ENCODE data around the gene ADGRD1.

- TF ChIP-seq TAF1 (IDR thresholded peaks at IDR 0.05; ENCODE audit: low read depth, low read length) (no peak), POLR2A (IDR thresholded peaks at IDR 0.05; ENCODE audit: low read depth, low read length) (no peak), POU2F2 (IDR thresholded peaks at IDR 0.05; ENCODE audit: low read depth, low read length) (no peak), SPI1 (IDR thresholded peaks at IDR 0.05; ENCODE audit: low read depth, low read length) (no peak), POLR2AphosphoS5 (IDR thresholded peaks at IDR 0.05; ENCODE audit: low read depth, low read length) (no peak), PAX5 (IDR thresholded peaks at IDR 0.05; ENCODE audit: insufficient read depth, low read length, severe bottlenecking) (no peak)
Observed at GRCh38 chr12:131140069-131140435, 186.3 kb downstream of the ADGRD1 start.
